Fibroblast of lung (primary cell): ENCODE data around the gene RPS14.

Source experiments
- CTCF ChIP-seq, 2 donors: IDR thresholded peaks in 1 of 2; conservative IDR thresholded peaks in 1 of 2; 1 replicate in 1 of 2; 2 replicates in 1 of 2; pipeline ENCODE4 v1.5.1; 2011 to 2012; ENCODE audit warnings: low read length in 2 of 2, control low read depth in 1 of 2, inconsistent platforms in 1 of 2, low read depth in 1 of 2, mild to moderate bottlenecking in 1 of 2
- EZH2 ChIP-seq: IDR thresholded peaks from 2 replicates; pipeline ENCODE4 v1.5.1; 2012; ENCODE audit warnings: low read length, control low read depth, mild to moderate bottlenecking; ENCODE audit errors: missing control alignments

- TF ChIP-seq CTCF (conservative IDR thresholded peaks at IDR 0.05 in 1 of 2, IDR thresholded peaks at IDR 0.05 in 1 of 2; ENCODE audit: low read depth in 1 of 2, low read length in 2 of 2) (no peak), EZH2 (no peak)
These were observed 5.1 kb upstream of the RPS14 start for GRCh38 chr5:150454492-150455229.
